ENCODE measurements around the gene ICE1. TPM values are rescaled to one million over a fixed set of nuclear protein-coding genes. Genes with fewer than 3 reads are reported as not detected.

ICE1 gene
- total RNA-seq, 1 donor from 2014 or later = 56.5 TPM

DNA sequence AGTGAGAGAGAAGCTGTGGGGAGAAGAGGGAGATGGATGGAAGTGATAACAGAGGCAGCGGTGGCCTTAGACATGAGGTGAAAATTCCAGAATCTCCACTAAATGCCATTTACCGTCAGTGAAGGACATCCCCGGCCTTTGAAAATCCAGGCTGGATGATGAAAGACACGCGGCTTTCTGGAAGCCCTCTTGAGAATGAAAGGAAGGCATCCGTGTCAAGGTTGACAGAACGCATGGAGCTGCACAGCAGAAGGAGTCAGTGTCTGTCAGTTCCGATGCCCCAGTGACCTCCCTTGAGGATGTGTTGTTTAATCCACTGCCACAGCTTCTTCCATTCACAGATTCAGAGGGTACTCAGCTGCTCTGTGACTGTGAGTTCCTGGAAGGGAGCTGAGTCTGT lies 114.9 kb downstream of the ICE1 start:
- H3K27ac Mint-ChIP-seq (ENCODE audit: unreplicated experiment) = no peak overlapping the region
- H3K27me3 Mint-ChIP-seq (ENCODE audit: unreplicated experiment) = peaks cover 8% of the 10 kb centered on the region
- peaks cover 31% of the 10 kb centered on the region for H3K4me1 Mint-ChIP-seq (ENCODE audit: low read depth, unreplicated experiment)
- TF ChIP-seq, protein P1, sequence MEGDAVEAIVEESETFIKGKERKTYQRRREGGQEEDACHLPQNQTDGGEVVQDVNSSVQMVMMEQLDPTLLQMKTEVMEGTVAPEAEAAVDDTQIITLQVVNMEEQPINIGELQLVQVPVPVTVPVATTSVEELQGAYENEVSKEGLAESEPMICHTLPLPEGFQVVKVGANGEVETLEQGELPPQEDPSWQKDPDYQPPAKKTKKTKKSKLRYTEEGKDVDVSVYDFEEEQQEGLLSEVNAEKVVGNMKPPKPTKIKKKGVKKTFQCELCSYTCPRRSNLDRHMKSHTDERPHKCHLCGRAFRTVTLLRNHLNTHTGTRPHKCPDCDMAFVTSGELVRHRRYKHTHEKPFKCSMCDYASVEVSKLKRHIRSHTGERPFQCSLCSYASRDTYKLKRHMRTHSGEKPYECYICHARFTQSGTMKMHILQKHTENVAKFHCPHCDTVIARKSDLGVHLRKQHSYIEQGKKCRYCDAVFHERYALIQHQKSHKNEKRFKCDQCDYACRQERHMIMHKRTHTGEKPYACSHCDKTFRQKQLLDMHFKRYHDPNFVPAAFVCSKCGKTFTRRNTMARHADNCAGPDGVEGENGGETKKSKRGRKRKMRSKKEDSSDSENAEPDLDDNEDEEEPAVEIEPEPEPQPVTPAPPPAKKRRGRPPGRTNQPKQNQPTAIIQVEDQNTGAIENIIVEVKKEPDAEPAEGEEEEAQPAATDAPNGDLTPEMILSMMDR (IDR thresholded peaks at IDR 0.05; ENCODE audit: partially characterized antibody, unreplicated experiment) = no peak
- no peak overlapping the region for H3K4me3 Mint-ChIP-seq (ENCODE audit: unreplicated experiment)
- peaks cover 3% of the 10 kb centered on the region for H3K36me3 Mint-ChIP-seq (ENCODE audit: unreplicated experiment)
- no peak for DNase-seq
- peaks cover 12% of the 10 kb centered on the region for H3K9me3 Mint-ChIP-seq (ENCODE audit: unreplicated experiment)

DNA sequence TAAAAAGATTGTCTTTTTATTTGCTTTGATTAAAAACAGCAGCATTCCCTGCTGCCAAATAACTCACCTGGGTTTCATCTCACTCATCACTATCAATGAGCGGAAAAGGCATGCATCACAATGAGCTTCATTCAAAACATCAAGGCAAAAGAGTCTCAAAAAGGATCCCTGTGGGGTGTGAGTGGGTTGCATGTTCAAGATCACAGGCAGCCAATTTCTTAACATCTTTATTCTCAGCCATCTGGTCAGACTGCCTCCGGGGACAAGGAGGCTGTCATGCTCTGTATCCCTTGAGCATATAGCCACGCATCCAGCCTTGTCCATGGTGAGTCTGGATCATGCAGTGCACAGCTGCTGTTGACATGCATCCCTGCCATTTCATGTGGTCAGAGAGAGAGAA lies 117.1 kb downstream of the ICE1 start:
- DNase-seq = no peak
- Mint-ChIP-seq H3K27me3 (ENCODE audit: unreplicated experiment) (peaks cover 3% of the 10 kb centered on the region), H3K9me3 (ENCODE audit: unreplicated experiment) (peaks cover 8% of the 10 kb centered on the region), H3K4me1 (ENCODE audit: low read depth, unreplicated experiment) (peaks cover 33% of the 10 kb centered on the region), H3K4me3 (ENCODE audit: unreplicated experiment) (no peak overlapping the region), H3K27ac (ENCODE audit: unreplicated experiment) (no peak overlapping the region), H3K36me3 (ENCODE audit: unreplicated experiment) (no peaks in the 10 kb centered on the region)
- TF ChIP-seq, protein P1 (IDR thresholded peaks at IDR 0.05; ENCODE audit: partially characterized antibody, unreplicated experiment) = no peak

Measured in glutamatergic neuron (in vitro differentiated cells).